ENCODE results near the gene RNF144B. TPM values are rescaled to one million over a fixed set of nuclear protein-coding genes. Genes with fewer than 3 reads are reported as not detected.

Gene RNF144B
- total RNA-seq, 1 experiment from 2014 or later: 2.3 TPM

GRCh38 chr6:18481870-18482269 is 94.7 kb downstream of the RNF144B start:
- no peak overlapping the region for H3K4me2 ChIP-seq (ENCODE audit: insufficient read depth, insufficient read length, low read length)
- no peak overlapping the region for H4K91ac ChIP-seq (ENCODE audit: insufficient read length, low read depth, low read length)
- no peaks in the 10 kb centered on the region for H3K9me3 ChIP-seq (ENCODE audit: control insufficient read depth, low read depth, low read length)
- no peak overlapping the region for H3K23ac ChIP-seq (ENCODE audit: insufficient read length, low read depth, low read length)
- Mint-ChIP-seq H3K27me3 (ENCODE audit: low read depth) (no peaks in the 10 kb centered on the region), H3K36me3 (ENCODE audit: insufficient read depth in 1 of 3, low read depth in 3 of 3) (no peaks in the 10 kb centered on the region), H3K27ac (peak overlapping the region in 2 of 3 experiments; percentile 12 to 27; a peak in 3 of 7 replicates), H3K4me3 (no peak overlapping the region), H3K4me1 (peaks cover 3 to 7% of the 10 kb centered on the region in 2 experiments; a peak in 2 of 4 replicates), H3K9me3 (no peaks in the 10 kb centered on the region)
- no peak overlapping the region for H3K9ac ChIP-seq (ENCODE audit: extremely low read depth, insufficient read length, low read length)
- no peaks in the 10 kb centered on the region for H4K20me1 ChIP-seq (ENCODE audit: control insufficient read depth, insufficient read depth, insufficient read length)
- no peak overlapping the region for H3K18ac ChIP-seq (ENCODE audit: insufficient read length, low read depth, low read length)
- H3T11ph ChIP-seq (ENCODE audit: low read length): no peak overlapping the region
- no peak overlapping the region for H3K14ac ChIP-seq (ENCODE audit: insufficient read depth, low read length)
- no peak overlapping the region for H4K8ac ChIP-seq (replicated peaks; ENCODE audit: insufficient read length, low read depth, low read length)
- no peaks in the 10 kb centered on the region for H3K79me2 ChIP-seq (ENCODE audit: insufficient read depth, low read length)
- H3K27me3 ChIP-seq (ENCODE audit: insufficient read depth, low read length): no peaks in the 10 kb centered on the region
- H3K27ac ChIP-seq (ENCODE audit: insufficient read length, low read depth, low read length): no peak overlapping the region
- no peak overlapping the region for H2BK120ac ChIP-seq (ENCODE audit: low read depth, low read length, poor library complexity, severe bottlenecking)
- H2BK20ac ChIP-seq (ENCODE audit: low read depth, low read length, poor library complexity, severe bottlenecking): no peak overlapping the region
- no peak overlapping the region for H3K4ac ChIP-seq (ENCODE audit: low read depth, low read length)
- no peak overlapping the region for H2AK5ac ChIP-seq (ENCODE audit: insufficient read length, low read length)
- no peak overlapping the region for H3K56ac ChIP-seq (ENCODE audit: insufficient read length, low read depth, low read length)
- H3K4me1 ChIP-seq (ENCODE audit: insufficient read depth, low read length): no peaks in the 10 kb centered on the region
- no peak overlapping the region for H2BK15ac ChIP-seq (ENCODE audit: low read depth, low read length)
- no peak overlapping the region for H2BK5ac ChIP-seq (ENCODE audit: insufficient read length, low read length)
- no peak overlapping the region for H4K5ac ChIP-seq (ENCODE audit: insufficient read length, low read depth, low read length)
- H3K23me2 ChIP-seq (ENCODE audit: insufficient read length, low read depth, low read length, poor library complexity, severe bottlenecking): no peaks in the 10 kb centered on the region
- no peak for DNase-seq
- no CpG with 5 or more reads among the region's 3 CpGs for WGBS (ENCODE audit: extremely low coverage, insufficient read length, low lambda C conversion rate)
- no peaks in the 10 kb centered on the region for H3K79me1 ChIP-seq (ENCODE audit: insufficient read depth, low read depth, low read length, poor library complexity, severe bottlenecking)
- TF ChIP-seq CTCF (conservative IDR thresholded peaks at IDR 0.05): no peak
- H2AFZ ChIP-seq (ENCODE audit: low read length): no peak overlapping the region
- no peak overlapping the region for H2BK12ac ChIP-seq (ENCODE audit: insufficient read length, low read depth, low read length)

Measured in H9 (cell line).